ENCODE data around the gene CD47.

DNA sequence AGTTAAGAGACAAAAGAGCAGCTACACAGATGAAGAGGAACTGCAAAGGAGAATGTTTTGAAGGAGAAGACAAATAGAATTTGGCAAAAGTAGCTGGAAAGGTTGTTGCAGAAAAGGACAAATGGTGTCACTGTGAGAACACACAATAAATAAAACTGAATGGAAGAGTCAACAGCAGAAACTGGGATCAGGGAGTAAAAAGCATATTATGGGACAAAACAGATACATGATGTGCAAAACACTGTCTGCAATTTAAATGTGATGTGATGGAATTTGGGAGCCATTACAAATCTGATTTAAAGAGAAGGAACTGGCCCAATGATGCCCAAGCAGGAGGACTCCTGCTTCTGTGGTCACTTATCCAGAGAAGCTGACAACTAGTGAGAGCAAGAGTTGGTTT lies 46.1 kb downstream of the CD47 start:
- TF ChIP-seq JUN (CRISPR knock-in tag; IDR thresholded peaks at IDR 0.05) (no peak), KAT7 (CRISPR knock-in tag; IDR thresholded peaks at IDR 0.05; ENCODE audit: borderline replicate concordance) (no peak)
- TF ChIP-seq, protein P1, sequence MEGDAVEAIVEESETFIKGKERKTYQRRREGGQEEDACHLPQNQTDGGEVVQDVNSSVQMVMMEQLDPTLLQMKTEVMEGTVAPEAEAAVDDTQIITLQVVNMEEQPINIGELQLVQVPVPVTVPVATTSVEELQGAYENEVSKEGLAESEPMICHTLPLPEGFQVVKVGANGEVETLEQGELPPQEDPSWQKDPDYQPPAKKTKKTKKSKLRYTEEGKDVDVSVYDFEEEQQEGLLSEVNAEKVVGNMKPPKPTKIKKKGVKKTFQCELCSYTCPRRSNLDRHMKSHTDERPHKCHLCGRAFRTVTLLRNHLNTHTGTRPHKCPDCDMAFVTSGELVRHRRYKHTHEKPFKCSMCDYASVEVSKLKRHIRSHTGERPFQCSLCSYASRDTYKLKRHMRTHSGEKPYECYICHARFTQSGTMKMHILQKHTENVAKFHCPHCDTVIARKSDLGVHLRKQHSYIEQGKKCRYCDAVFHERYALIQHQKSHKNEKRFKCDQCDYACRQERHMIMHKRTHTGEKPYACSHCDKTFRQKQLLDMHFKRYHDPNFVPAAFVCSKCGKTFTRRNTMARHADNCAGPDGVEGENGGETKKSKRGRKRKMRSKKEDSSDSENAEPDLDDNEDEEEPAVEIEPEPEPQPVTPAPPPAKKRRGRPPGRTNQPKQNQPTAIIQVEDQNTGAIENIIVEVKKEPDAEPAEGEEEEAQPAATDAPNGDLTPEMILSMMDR (IDR thresholded peaks at IDR 0.05), result no peak
- TF ChIP-seq, protein P2, sequence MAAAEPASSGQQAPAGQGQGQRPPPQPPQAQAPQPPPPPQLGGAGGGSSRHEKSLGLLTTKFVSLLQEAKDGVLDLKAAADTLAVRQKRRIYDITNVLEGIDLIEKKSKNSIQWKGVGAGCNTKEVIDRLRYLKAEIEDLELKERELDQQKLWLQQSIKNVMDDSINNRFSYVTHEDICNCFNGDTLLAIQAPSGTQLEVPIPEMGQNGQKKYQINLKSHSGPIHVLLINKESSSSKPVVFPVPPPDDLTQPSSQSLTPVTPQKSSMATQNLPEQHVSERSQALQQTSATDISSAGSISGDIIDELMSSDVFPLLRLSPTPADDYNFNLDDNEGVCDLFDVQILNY (CRISPR knock-in tag; IDR thresholded peaks at IDR 0.05), result no peak
